SK-N-SH treated with all-trans-retinoic acid at 6 μM for 48 hours (cell line): ENCODE results near the gene NFIA.

ENCODE experiments used
- ARNTL ChIP-seq: fragments of 450-650 bp; formaldehyde crosslinking; IDR thresholded peaks from 2 replicates; pipeline ENCODE4 v1.5.0; 2020; ENCODE audit warnings: low read depth, mild to moderate bottlenecking, moderate library complexity, borderline replicate concordance
- BACH2 ChIP-seq: fragments of 250-450 bp; sonication (Bioruptor Pico); IDR thresholded peaks from 2 replicates; pipeline ENCODE4 v1.9.0; 2021; ENCODE audit warnings: mild to moderate bottlenecking, borderline replicate concordance
- CSDC2 ChIP-seq: fragments of 250-450 bp; sonication (Bioruptor Pico); IDR thresholded peaks from 2 replicates; pipeline ENCODE4 v1.5.0; 2020; ENCODE audit warnings: mild to moderate bottlenecking, moderate library complexity
- ESRRG ChIP-seq: fragments of 250-450 bp; sonication (Bioruptor Pico); IDR thresholded peaks from 2 replicates; pipeline ENCODE4 v1.6.1; 2021; ENCODE audit warnings: mild to moderate bottlenecking
- PPARA ChIP-seq: fragments of 250-450 bp; sonication (Bioruptor Pico); IDR thresholded peaks from 2 replicates; pipeline ENCODE4 v1.5.0; 2020; ENCODE audit warnings: mild to moderate bottlenecking, borderline replicate concordance
- SNAI2 ChIP-seq: fragments of 250-450 bp; sonication (Bioruptor Pico); IDR thresholded peaks from 2 replicates; pipeline ENCODE4 v1.5.0; 2020; ENCODE audit warnings: mild to moderate bottlenecking, moderate library complexity
- TCF4 ChIP-seq: fragments of 250-450 bp; sonication (Bioruptor Pico); IDR thresholded peaks from 2 replicates; pipeline ENCODE4 v1.8.0; 2021; ENCODE audit warnings: mild to moderate bottlenecking, moderate library complexity, borderline replicate concordance
- TOX ChIP-seq: fragments of 250-450 bp; sonication (Bioruptor Pico); IDR thresholded peaks from 2 replicates; pipeline ENCODE4 v1.8.0; 2021; ENCODE audit warnings: mild to moderate bottlenecking, moderate library complexity, borderline replicate concordance
- ZNF565 ChIP-seq: fragments of 450-650 bp; formaldehyde crosslinking; conservative IDR thresholded peaks from 2 replicates; pipeline ENCODE4 v1.5.0; 2020; ENCODE audit warnings: low read depth, mild to moderate bottlenecking, moderate library complexity
- ZNF70 ChIP-seq: fragments of 450-650 bp; formaldehyde crosslinking; IDR thresholded peaks from 2 replicates; pipeline ENCODE4 v1.5.0; 2020; ENCODE audit warnings: mild to moderate bottlenecking, moderate library complexity
- TF ChIP-seq, protein P1 (sequence below): fragments of 250-450 bp; sonication (Bioruptor Pico); IDR thresholded peaks from 2 replicates; pipeline ENCODE4 v1.5.0; 2020; ENCODE audit warnings: mild to moderate bottlenecking, moderate library complexity
- TF ChIP-seq, protein P2 (sequence below): fragments of 250-450 bp; sonication (Bioruptor Pico); IDR thresholded peaks from 2 replicates; pipeline ENCODE4 v1.5.1; 2020; ENCODE audit warnings: low read depth, mild to moderate bottlenecking, moderate library complexity
- TF ChIP-seq, protein P3 (sequence below): fragments of 250-450 bp; sonication (Bioruptor Pico); IDR thresholded peaks from 2 replicates; pipeline ENCODE4 v1.5.1; 2021; ENCODE audit warnings: mild to moderate bottlenecking, moderate library complexity

DNA sequence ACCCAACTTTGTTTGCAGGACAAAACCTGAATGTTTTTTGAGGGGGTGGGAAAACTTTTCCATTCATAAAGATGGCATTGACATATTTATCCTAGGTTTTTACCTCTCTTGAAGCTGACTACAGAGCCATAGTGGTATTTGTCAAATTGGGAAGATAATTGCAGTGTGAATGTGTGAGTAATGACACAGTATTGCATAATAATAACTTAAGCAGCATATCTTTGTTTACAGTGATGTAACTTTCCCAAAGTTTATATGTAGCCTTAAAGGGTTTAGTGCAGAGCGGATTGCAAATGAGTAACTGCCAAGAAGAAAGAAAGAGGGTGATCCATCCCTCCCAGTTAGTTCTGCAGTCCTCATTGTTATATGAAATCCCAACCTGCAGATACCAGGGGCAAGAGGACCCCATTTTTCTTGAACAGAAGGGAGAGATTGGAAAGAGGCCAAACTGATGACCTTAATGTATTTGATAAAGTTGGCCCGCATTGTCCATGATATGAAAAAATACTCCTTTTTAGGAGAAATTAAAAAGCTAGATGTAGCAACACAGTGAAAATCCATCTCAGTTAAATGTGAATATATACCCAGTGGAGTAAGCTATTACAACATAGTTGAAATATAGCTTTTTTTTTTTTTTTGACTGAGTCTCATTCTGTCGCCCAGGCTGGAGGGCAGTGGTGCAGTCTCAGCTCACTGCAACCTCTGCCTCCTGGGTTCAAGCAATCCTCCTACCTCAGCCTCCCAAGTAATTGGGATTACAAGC is 23.7 kb upstream of the NFIA start:
- TF ChIP-seq ZNF565 (CRISPR knock-in tag) (no peak), TOX (CRISPR knock-in tag) (no peak), ESRRG (no peak), TCF4 (CRISPR knock-in tag) (no peak), ZNF70 (CRISPR knock-in tag) (no peak), SNAI2 (CRISPR knock-in tag) (no peak), ARNTL (no peak), CSDC2 (CRISPR knock-in tag) (no peak), PPARA (no peak), BACH2 (CRISPR knock-in tag) (no peak)
- TF ChIP-seq, protein P1, sequence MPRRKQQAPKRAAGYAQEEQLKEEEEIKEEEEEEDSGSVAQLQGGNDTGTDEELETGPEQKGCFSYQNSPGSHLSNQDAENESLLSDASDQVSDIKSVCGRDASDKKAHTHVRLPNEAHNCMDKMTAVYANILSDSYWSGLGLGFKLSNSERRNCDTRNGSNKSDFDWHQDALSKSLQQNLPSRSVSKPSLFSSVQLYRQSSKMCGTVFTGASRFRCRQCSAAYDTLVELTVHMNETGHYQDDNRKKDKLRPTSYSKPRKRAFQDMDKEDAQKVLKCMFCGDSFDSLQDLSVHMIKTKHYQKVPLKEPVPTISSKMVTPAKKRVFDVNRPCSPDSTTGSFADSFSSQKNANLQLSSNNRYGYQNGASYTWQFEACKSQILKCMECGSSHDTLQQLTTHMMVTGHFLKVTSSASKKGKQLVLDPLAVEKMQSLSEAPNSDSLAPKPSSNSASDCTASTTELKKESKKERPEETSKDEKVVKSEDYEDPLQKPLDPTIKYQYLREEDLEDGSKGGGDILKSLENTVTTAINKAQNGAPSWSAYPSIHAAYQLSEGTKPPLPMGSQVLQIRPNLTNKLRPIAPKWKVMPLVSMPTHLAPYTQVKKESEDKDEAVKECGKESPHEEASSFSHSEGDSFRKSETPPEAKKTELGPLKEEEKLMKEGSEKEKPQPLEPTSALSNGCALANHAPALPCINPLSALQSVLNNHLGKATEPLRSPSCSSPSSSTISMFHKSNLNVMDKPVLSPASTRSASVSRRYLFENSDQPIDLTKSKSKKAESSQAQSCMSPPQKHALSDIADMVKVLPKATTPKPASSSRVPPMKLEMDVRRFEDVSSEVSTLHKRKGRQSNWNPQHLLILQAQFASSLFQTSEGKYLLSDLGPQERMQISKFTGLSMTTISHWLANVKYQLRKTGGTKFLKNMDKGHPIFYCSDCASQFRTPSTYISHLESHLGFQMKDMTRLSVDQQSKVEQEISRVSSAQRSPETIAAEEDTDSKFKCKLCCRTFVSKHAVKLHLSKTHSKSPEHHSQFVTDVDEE = no peak
- TF ChIP-seq, protein P2, sequence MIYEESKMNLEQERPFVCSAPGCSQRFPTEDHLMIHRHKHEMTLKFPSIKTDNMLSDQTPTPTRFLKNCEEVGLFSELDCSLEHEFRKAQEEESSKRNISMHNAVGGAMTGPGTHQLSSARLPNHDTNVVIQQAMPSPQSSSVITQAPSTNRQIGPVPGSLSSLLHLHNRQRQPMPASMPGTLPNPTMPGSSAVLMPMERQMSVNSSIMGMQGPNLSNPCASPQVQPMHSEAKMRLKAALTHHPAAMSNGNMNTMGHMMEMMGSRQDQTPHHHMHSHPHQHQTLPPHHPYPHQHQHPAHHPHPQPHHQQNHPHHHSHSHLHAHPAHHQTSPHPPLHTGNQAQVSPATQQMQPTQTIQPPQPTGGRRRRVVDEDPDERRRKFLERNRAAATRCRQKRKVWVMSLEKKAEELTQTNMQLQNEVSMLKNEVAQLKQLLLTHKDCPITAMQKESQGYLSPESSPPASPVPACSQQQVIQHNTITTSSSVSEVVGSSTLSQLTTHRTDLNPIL = no peak
- TF ChIP-seq, protein P3, sequence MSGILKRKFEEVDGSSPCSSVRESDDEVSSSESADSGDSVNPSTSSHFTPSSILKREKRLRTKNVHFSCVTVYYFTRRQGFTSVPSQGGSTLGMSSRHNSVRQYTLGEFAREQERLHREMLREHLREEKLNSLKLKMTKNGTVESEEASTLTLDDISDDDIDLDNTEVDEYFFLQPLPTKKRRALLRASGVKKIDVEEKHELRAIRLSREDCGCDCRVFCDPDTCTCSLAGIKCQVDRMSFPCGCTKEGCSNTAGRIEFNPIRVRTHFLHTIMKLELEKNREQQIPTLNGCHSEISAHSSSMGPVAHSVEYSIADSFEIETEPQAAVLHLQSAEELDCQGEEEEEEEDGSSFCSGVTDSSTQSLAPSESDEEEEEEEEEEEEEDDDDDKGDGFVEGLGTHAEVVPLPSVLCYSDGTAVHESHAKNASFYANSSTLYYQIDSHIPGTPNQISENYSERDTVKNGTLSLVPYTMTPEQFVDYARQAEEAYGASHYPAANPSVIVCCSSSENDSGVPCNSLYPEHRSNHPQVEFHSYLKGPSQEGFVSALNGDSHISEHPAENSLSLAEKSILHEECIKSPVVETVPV (CRISPR knock-in tag) = no peak
